Subcutaneous abdominal adipose tissue (tissue), 5 donors: ENCODE results near the gene RNU1-2.
A peak's percentile ranks its signal among the peaks of the same experiment; 100 is the strongest.
"Not testable (repeated sequence)": the region's sequence is repeated elsewhere in the genome, so short reads cannot be mapped to it uniquely, and the experiment has no call there.

Experiments used
- H3K27ac ChIP-seq: one replicate; pipeline ENCODE4 v1.7.0; 2013; ENCODE audit warnings: low read depth, mild to moderate bottlenecking, inconsistent platforms, low read length, moderate library complexity
- H3K27me3 ChIP-seq, 5 donors: one replicate each; pipeline ENCODE4 v1.7.0; 2013; ENCODE audit warnings: low read length in 5 of 5, inconsistent platforms in 1 of 5; ENCODE audit not compliant: control insufficient read depth in 5 of 5, insufficient read depth in 4 of 5
- H3K36me3 ChIP-seq, 5 donors: one replicate each; pipeline ENCODE4 v1.7.0; 2013; ENCODE audit warnings: low read length in 5 of 5; ENCODE audit not compliant: control insufficient read depth in 5 of 5, insufficient read depth in 5 of 5
- H3K4me1 ChIP-seq, 5 donors: one replicate each; pipeline ENCODE4 v1.7.0; 2013; ENCODE audit warnings: low read length in 5 of 5, mild to moderate bottlenecking in 3 of 5, moderate library complexity in 1 of 5; ENCODE audit not compliant: control insufficient read depth in 5 of 5, insufficient read depth in 5 of 5
- H3K4me3 ChIP-seq, 5 donors: one replicate each; pipeline ENCODE4 v1.7.0; 2013; ENCODE audit warnings: low read length in 5 of 5, low read depth in 1 of 5
- H3K9ac ChIP-seq, 5 donors: one replicate each; pipeline ENCODE4 v1.7.0; 2013; ENCODE audit warnings: low read length in 5 of 5, mild to moderate bottlenecking in 4 of 5, moderate library complexity in 3 of 5
- H3K9me3 ChIP-seq, 5 donors: one replicate each; pipeline ENCODE4 v1.7.0; 2013; ENCODE audit warnings: low read length in 5 of 5; ENCODE audit not compliant: control insufficient read depth in 5 of 5
- donor health status: healthy.
- donor health status: healthy.
- donor health status: healthy.
- donor health status: healthy.
- donor health status: healthy.

Gene RNU1-2

GRCh38 chr1:16925635-16926490 is 30.1 kb downstream of the RNU1-2 start:
- peaks cover 0 to 10% (median 7%) of the 10 kb centered on the region in 5 donors for H3K4me1 ChIP-seq
- peaks cover 0 to 14% (median 5%) of the 10 kb centered on the region in 5 donors for H3K27me3 ChIP-seq
- H3K4me3 ChIP-seq: no peak overlapping the region
- H3K9ac ChIP-seq: peak overlapping the region in 1 of 5 donors; percentile 5
- no peaks in the 10 kb centered on the region for H3K9me3 ChIP-seq
- no peak overlapping the region for H3K27ac ChIP-seq
- H3K36me3 ChIP-seq: peaks cover 0 to 22% (median 11%) of the 10 kb centered on the region in 5 donors

- peaks cover 0 to 29% (median 18%) of the 10 kb centered on the region in 5 donors for H3K36me3 ChIP-seq
- H3K27ac ChIP-seq: no peak overlapping the region
- H3K9me3 ChIP-seq: no peaks in the 10 kb centered on the region
- H3K4me1 ChIP-seq: peaks cover 0 to 6% (median 4%) of the 10 kb centered on the region in 5 donors
- no peak overlapping the region for H3K4me3 ChIP-seq
- H3K9ac ChIP-seq: no peak overlapping the region
- H3K27me3 ChIP-seq: peaks cover 0 to 14% (median 5%) of the 10 kb centered on the region in 5 donors
Measured at GRCh38 chr1:16926491-16927073, 30.8 kb downstream of the RNU1-2 start.

GRCh38 chr1:16927256-16927655 is 31.5 kb downstream of the RNU1-2 start:
- no peak overlapping the region for H3K27ac ChIP-seq
- no peak overlapping the region for H3K9ac ChIP-seq
- peaks cover 0 to 9% (median 5%) of the 10 kb centered on the region in 5 donors for H3K27me3 ChIP-seq
- H3K9me3 ChIP-seq: no peaks in the 10 kb centered on the region
- peaks cover 0 to 29% (median 20%) of the 10 kb centered on the region in 5 donors for H3K36me3 ChIP-seq
- H3K4me1 ChIP-seq: peaks cover 0 to 3% (median 0%) of the 10 kb centered on the region in 5 donors
- H3K4me3 ChIP-seq: no peak overlapping the region

- Histone ChIP-seq H3K36me3 (peaks cover 0 to 33% (median 24%) of the 10 kb centered on the region in 5 donors), H3K4me1 (peaks cover 0 to 2% (median 0%) of the 10 kb centered on the region in 5 donors), H3K27ac (no peak overlapping the region), H3K9ac (no peak overlapping the region), H3K27me3 (peaks cover 0 to 4% (median 0%) of the 10 kb centered on the region in 5 donors), H3K4me3 (no peak overlapping the region), H3K9me3 (no peaks in the 10 kb centered on the region)
Measured at GRCh38 chr1:16927711-16928485, 32.1 kb downstream of the RNU1-2 start.

- not testable (repeated sequence) for H3K4me3 ChIP-seq, H3K9me3 ChIP-seq, H3K27ac ChIP-seq, H3K9ac ChIP-seq, H3K27me3 ChIP-seq, H3K4me1 ChIP-seq
- H3K36me3 ChIP-seq: peaks cover 0 to 33% (median 23%) of the 10 kb centered on the region in 5 donors
Measured at GRCh38 chr1:16929146-16930041, 33.6 kb downstream of the RNU1-2 start.

- not testable (repeated sequence) for H3K4me3 ChIP-seq, H3K9me3 ChIP-seq, H3K9ac ChIP-seq, H3K27me3 ChIP-seq, H3K27ac ChIP-seq, H3K4me1 ChIP-seq
- peaks cover 0 to 32% (median 23%) of the 10 kb centered on the region in 5 donors for H3K36me3 ChIP-seq
Measured at GRCh38 chr1:16931206-16931934, 35.6 kb downstream of the RNU1-2 start.

GRCh38 chr1:16933945-16934344 is 38.2 kb downstream of the RNU1-2 start:
- peaks cover 0 to 51% (median 32%) of the 10 kb centered on the region in 5 donors for H3K36me3 ChIP-seq
- not testable (repeated sequence) for H3K27ac ChIP-seq, H3K4me1 ChIP-seq, H3K4me3 ChIP-seq, H3K9me3 ChIP-seq, H3K27me3 ChIP-seq, H3K9ac ChIP-seq

- not testable (repeated sequence) for H3K9ac ChIP-seq, H3K27ac ChIP-seq, H3K4me3 ChIP-seq, H3K27me3 ChIP-seq, H3K4me1 ChIP-seq, H3K9me3 ChIP-seq
- H3K36me3 ChIP-seq: peaks cover 0 to 42% (median 19%) of the 10 kb centered on the region in 5 donors
Measured at GRCh38 chr1:16936580-16936979, 40.8 kb downstream of the RNU1-2 start.
